ENCODE measurements around the gene COX4I1.

GRCh38 chr16:85798283-85798776 lies 1.2 kb upstream of the COX4I1 start:
- TF ChIP-seq CTCF (IDR thresholded peaks at IDR 0.05), result no peak
- no peak for TF ChIP-seq EZH2 (IDR thresholded peaks at IDR 0.05; ENCODE audit: borderline replicate concordance, insufficient read depth, low read depth, low read length, poor library complexity, severe bottlenecking)

All from B cell (primary cell).